SU-DHL-6 (cell line): ENCODE data around the gene SCAMP2.

Source experiments
- CTCF ChIP-seq: fragments of 200-600 bp; sonication (generic); IDR thresholded peaks from one replicate; pipeline ENCODE4 v1.5.1; 2017; ENCODE audit warnings: antibody characterized with exemption, mild to moderate bottlenecking, low read length, moderate library complexity; ENCODE audit not compliant: insufficient read depth, poor library complexity, severe bottlenecking
- EZH2phosphoT487 ChIP-seq: fragments of 200-600 bp; sonication (generic), shearing (Covaris generic); conservative IDR thresholded peaks from 2 replicates; pipeline ENCODE4 v1.6.1; 2018; ENCODE audit warnings: mild to moderate bottlenecking, antibody characterized with exemption, low read length, moderate library complexity, mixed read lengths

- no peak for TF ChIP-seq CTCF
- no peak for TF ChIP-seq EZH2phosphoT487
Observed at GRCh38 chr15:74799255-74799855, 73.8 kb downstream of the SCAMP2 start.
